Small intestine (tissue), 7 donors: ENCODE data around the gene PRRC2B. TPM values are rescaled to one million over a fixed set of nuclear protein-coding genes. Genes with fewer than 3 reads are reported as not detected.

Experiments used
- DNase-seq, 2 donors: peaks; one replicate each; pipeline versions ENCODE4 v3.0.0 to v3.0.0-alpha.2; 2013
- FAIRE-seq: peaks from 2 replicates; lab custom pipeline; 2012; peaks lifted over from hg19 to GRCh38; lab: Jason Lieb, UNC
- H3K27ac ChIP-seq, 3 donors: one replicate each; pipeline ENCODE4 v1.5.1; 2013; ENCODE audit warnings: low read length in 2 of 3, mild to moderate bottlenecking in 2 of 3, control low read depth in 1 of 3, inconsistent platforms in 1 of 3, low read depth in 1 of 3, moderate library complexity in 1 of 3
- H3K27me3 ChIP-seq, 3 donors: one replicate each; pipeline ENCODE4 v1.6.1; 2013; ENCODE audit warnings: low read length in 3 of 3, inconsistent platforms in 1 of 3; ENCODE audit not compliant: control insufficient read depth in 3 of 3, insufficient read depth in 3 of 3
- H3K36me3 ChIP-seq, 3 donors: one replicate each; pipeline ENCODE4 v1.6.1; 2013; ENCODE audit warnings: low read length in 3 of 3, inconsistent platforms in 1 of 3, low read depth in 1 of 3, mild to moderate bottlenecking in 1 of 3, moderate library complexity in 1 of 3; ENCODE audit not compliant: control insufficient read depth in 3 of 3, insufficient read depth in 2 of 3
- H3K4me1 ChIP-seq, 3 donors: one replicate each; pipeline ENCODE4 v1.6.1; 2013; ENCODE audit warnings: low read length in 2 of 3, inconsistent platforms in 1 of 3, low read depth in 1 of 3, mild to moderate bottlenecking in 1 of 3, moderate library complexity in 1 of 3; ENCODE audit not compliant: control insufficient read depth in 3 of 3, insufficient read depth in 2 of 3
- H3K4me3 ChIP-seq, 3 donors: one replicate each; pipeline ENCODE4 v1.5.1; 2013; ENCODE audit warnings: low read length in 3 of 3, control low read depth in 1 of 3, inconsistent platforms in 1 of 3, low read depth in 1 of 3, mild to moderate bottlenecking in 1 of 3, moderate library complexity in 1 of 3
- H3K9me3 ChIP-seq, 2 donors: one replicate each; pipeline ENCODE4 v1.6.1; 2013; ENCODE audit warnings: low read depth in 1 of 2, low read length in 1 of 2; ENCODE audit not compliant: control insufficient read depth in 2 of 2, insufficient read depth in 1 of 2
- WGBS, 3 donors: extraction: QIAGEN DNeasy Blood & Tissue Kit; methylation state at CpG; one replicate each; pipeline ENCODE4 v1.1.7; 2013; 5-methylcytosine and 5-hydroxymethylcytosine counted together
- polyA plus RNA-seq, 4 donors: library from polyadenylated mRNA; stranded (reverse) in 3 of 4; unstranded in 1 of 4; fragments of 200-250 nt in 3 of 4; fragments of 120-200 nt in 1 of 4; gene quantifications; one replicate each; pipeline versions ENCODE4 v1.2.1 to v1.2.3, GENCODE V29; 2013
- donor health status: healthy with polysubstance abuse.
- donor health status: control.
- donor health status: control.
- donor health status: Bipolar disorder and iron deficiency.
- donor health status: healthy.

Gene PRRC2B
- polyA plus RNA-seq, 4 donors: 18.9 to 138 (median 40.7) TPM

DNA sequence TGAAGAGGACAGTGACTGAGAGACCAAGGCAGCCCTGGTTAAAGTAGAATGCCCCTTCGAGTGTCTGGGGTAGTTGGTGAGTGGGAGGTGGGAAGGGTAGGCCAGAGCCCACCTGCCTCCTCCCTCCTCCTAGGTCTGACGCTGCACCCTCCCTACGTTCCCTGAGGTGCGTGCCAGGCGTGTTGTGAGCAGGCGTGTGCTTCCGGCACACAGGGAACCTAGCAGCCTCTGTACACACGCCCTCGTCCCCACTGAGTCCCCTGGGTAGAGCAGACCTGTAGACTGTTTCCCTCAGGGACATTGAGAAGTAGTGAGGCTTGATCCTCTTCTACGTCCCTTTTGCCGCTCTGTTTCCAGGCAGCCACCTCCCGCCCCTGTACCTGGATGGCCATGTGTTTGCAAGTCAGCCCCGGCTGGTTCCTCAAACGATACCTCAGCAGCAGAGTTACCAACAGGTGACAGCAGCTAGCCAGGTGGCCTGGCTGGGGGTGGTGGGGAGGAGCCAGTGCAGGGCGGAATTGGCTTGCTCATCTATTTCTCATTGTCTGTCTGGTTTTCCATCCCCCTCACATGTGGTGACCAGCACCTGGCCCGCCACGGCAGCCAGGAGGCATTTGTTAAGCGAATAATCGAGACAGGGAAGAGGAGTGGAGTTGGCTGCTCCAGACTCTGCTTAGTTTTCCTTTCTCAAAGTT is 92.0 kb downstream of the PRRC2B start:
- DNase-seq (no peak), FAIRE-seq (no peak)
- H3K9me3 ChIP-seq: no peaks in the 10 kb centered on the region
- H3K4me1 ChIP-seq: no peaks in the 10 kb centered on the region
- no peaks in the 10 kb centered on the region for H3K27me3 ChIP-seq
- no peak overlapping the region for H3K27ac ChIP-seq
- H3K36me3 ChIP-seq: peaks cover 35 to 97% (median 38%) of the 10 kb centered on the region in 3 donors
- 88 to 94% (median 92%) methylated on average over 17 to 19 of the region's 19 CpGs for WGBS, 3 donors
- H3K4me3 ChIP-seq: no peak overlapping the region

DNA sequence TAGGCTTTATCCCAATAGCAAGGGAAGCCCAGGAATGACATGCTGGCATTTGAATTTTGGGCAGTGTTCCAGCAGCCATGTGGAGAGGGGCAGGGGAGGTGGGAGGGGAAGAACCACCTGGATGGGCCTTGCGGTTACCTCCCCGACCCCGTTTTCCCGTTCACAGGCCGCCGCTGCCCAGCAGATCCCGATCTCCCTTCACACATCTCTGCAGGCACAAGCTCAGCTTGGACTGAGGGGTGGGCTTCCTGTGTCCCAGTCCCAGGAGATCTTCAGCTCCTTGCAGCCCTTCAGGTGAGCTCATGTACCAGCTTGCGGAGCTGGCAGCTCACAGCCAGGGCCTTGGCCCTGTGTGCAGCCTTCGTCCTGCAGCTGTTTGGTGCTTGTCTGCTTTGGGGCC is 93.1 kb downstream of the PRRC2B start:
- DNase-seq (no peak), FAIRE-seq (no peak)
- Histone ChIP-seq H3K4me3 (no peak overlapping the region), H3K27ac (no peak overlapping the region), H3K9me3 (no peaks in the 10 kb centered on the region), H3K4me1 (no peaks in the 10 kb centered on the region), H3K36me3 (peaks cover 42 to 98% (median 43%) of the 10 kb centered on the region in 3 donors), H3K27me3 (no peaks in the 10 kb centered on the region)
- 89 to 90% (median 90%) methylated on average over 9 of the region's 9 CpGs for WGBS, 3 donors

DNA sequence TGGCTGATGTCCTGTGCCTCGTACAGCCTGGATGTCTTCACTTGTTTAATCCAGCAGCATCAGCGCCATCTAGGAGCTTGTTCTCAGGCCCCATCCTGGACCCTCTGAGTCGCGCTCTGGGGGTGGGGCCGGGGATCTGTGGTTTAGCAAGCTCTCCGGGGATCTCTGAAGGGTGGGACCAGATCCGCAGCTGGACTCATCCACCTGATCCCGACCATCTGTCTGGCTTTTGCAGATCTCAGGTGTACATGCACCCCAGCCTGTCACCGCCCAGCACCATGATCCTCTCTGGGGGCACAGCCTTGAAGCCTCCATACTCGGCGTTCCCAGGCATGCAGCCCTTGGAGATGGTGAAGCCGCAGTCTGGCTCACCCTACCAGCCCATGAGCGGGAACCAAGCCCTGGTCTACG is 93.7 kb downstream of the PRRC2B start:
- DNase-seq (no peak), FAIRE-seq (no peak)
- Histone ChIP-seq H3K9me3 (no peaks in the 10 kb centered on the region), H3K36me3 (peaks cover 38 to 98% (median 48%) of the 10 kb centered on the region in 3 donors), H3K27ac (no peak overlapping the region), H3K4me3 (no peak overlapping the region), H3K4me1 (no peaks in the 10 kb centered on the region), H3K27me3 (no peaks in the 10 kb centered on the region)
- WGBS, 3 donors: 83 to 91% (median 86%) methylated on average over 14 of the region's 14 CpGs

DNA sequence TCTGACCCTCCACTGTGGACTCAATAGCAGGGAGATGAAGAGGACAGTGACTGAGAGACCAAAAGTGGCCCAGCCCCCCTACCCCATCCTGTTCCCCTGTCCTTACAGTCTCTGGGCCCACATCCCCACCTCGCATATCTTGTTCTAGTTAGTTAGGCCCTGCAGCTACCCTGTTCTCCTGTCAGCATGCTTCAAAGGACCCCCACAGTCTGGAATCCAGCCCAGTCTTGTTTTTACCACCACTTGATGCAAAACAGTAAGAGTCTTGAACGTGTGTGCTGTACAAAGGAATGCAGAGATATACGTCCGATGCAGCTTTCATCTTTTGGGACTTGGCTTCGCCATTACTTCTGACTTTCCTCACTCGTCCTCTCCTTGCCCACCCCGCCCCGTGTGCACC is 96.6 kb downstream of the PRRC2B start:
- FAIRE-seq (no peak), DNase-seq (no peak)
- H3K27me3 ChIP-seq: no peaks in the 10 kb centered on the region
- no peaks in the 10 kb centered on the region for H3K4me1 ChIP-seq
- no peak overlapping the region for H3K27ac ChIP-seq
- H3K9me3 ChIP-seq: no peaks in the 10 kb centered on the region
- H3K36me3 ChIP-seq: peaks cover 30 to 98% (median 59%) of the 10 kb centered on the region in 3 donors
- 75 to 79% (median 77%) methylated on average over 8 of the region's 8 CpGs for WGBS, 3 donors
- no peak overlapping the region for H3K4me3 ChIP-seq

DNA sequence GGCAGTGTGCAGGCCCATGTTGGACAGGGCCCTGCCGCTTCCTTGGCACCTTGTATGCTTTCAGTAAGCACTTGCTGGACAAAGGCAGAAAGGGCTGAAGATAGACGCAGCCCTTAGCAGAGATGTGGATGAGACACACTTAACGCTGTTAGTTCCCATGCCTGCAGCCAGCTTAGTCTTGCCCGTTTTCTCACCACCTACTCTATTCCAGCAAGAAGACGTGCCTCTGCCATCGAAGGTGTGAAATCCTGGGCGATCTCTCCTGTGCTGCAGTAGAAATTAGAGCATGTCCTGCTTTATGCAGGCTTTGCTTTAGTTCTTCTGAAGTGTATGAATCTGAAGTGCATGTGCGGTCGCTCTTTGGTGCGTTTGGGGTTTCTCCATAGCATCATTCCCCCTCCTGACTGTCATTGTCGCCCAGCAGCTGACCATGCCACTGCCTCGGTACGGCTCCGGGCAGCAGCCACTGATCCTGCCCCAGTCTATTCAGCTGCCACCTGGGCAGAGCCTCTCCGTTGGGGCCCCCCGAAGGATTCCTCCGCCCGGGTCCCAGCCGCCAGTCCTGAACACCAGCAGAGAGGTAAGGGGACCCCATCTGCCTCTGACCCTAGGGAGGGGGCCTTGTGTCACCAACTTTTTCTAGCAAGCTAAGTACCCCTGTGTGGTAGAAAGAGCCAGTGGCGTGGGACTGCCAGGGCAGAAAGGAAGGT is 97.3 kb downstream of the PRRC2B start:
- DNase-seq (no peak), FAIRE-seq (no peak)
- Histone ChIP-seq H3K27me3 (no peaks in the 10 kb centered on the region), H3K27ac (no peak overlapping the region), H3K9me3 (no peaks in the 10 kb centered on the region), H3K4me1 (peaks cover 0 to 3% (median 0%) of the 10 kb centered on the region in 3 donors), H3K36me3 (peaks cover 34 to 98% (median 61%) of the 10 kb centered on the region in 3 donors), H3K4me3 (no peak overlapping the region)
- WGBS, 3 donors: 95 to 98% (median 95%) methylated on average over 20 of the region's 20 CpGs

DNA sequence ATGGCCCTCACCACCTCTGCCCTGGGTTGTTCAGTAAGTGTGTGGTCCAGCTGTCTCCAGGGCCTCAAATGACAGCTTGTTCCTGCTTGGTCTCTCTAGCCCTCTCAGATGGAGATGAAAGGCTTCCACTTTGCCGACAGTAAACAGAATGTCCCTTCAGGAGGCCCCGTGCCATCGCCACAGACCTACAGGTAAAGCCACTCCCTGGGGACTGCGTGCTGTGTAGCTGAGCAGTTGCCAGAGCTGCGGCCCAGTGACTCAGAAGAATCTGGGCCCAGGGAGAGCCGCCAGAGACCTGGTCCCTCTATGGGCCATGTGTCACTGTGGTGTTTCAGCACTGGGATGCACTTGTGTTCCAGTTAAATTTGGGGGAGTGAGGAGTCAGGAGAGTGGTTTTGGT is 98.2 kb downstream of the PRRC2B start:
- Histone ChIP-seq H3K27ac (no peak overlapping the region), H3K4me3 (no peak overlapping the region), H3K9me3 (no peaks in the 10 kb centered on the region), H3K4me1 (peaks cover 0 to 12% (median 0%) of the 10 kb centered on the region in 3 donors), H3K36me3 (peaks cover 32 to 100% (median 60%) of the 10 kb centered on the region in 3 donors), H3K27me3 (no peaks in the 10 kb centered on the region)
- 81 to 94% (median 92%) methylated on average over 6 of the region's 6 CpGs for WGBS, 3 donors
- DNase-seq: no peak
- no peak for FAIRE-seq

DNA sequence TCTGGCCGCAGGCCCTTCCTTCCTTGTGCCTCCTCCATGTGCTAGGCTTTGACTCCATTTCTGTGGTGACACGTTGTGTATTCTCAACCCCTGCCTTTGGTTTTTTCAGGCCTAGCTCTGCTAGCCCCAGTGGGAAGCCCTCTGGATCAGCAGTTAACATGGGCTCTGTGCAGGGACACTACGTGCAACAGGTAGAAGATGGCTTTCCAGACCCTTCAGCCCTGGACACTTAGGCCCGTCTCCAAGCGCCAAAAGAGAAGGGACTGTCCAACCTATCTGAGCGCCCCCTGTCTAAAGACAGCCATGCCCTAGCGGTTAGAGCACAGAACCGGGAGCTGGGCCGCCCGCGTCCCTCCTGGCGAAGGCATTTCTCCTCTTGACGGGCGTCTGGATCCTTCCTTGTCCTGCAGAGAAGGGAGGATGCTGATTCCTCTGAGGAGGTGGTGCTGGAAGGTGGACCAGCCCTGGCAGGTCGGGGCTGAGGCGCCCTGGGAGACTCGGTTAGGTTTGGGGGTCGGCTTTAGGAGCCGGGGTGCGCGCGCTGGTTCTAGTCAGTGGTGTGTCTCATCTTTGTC is 100.5 kb downstream of the PRRC2B start:
- Histone ChIP-seq H3K27me3 (no peaks in the 10 kb centered on the region), H3K4me1 (peaks cover 0 to 12% (median 0%) of the 10 kb centered on the region in 3 donors), H3K9me3 (no peaks in the 10 kb centered on the region), H3K4me3 (no peak overlapping the region), H3K36me3 (peaks cover 31 to 98% (median 57%) of the 10 kb centered on the region in 3 donors), H3K27ac (no peak overlapping the region)
- DNase-seq: no peak
- 94 to 96% (median 95%) methylated on average over 22 of the region's 22 CpGs for WGBS, 3 donors
- FAIRE-seq: no peak

DNA sequence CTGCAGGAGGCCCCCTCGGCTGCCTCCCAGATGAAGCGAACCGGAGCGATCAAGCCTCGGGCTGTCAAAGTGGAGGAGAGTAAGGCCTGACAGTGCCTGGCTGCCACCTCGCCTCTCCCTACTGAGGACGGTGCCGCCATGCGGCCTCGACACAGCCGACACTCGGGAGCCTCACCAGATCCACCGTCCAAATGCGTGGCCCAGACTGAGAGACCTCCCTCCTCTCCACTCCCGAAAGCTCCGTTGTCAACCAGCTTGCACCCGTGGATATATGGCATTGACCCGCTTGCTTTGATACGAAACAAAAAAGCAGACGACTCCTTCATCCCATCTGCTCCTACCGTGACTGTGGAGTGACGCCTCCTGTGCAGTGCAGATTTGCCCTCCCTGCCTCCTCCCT is 101.9 kb downstream of the PRRC2B start:
- Histone ChIP-seq H3K27ac (no peak overlapping the region), H3K27me3 (no peaks in the 10 kb centered on the region), H3K4me3 (no peak overlapping the region), H3K9me3 (no peaks in the 10 kb centered on the region), H3K4me1 (peaks cover 0 to 12% (median 0%) of the 10 kb centered on the region in 3 donors), H3K36me3 (peaks cover 27 to 92% (median 51%) of the 10 kb centered on the region in 3 donors)
- FAIRE-seq (no peak), DNase-seq (no peak)
- WGBS, 3 donors: 89% methylated on average over 22 of the region's 22 CpGs
